Caki2 (cell line): Measurements from ENCODE around the gene KIRREL3. TPM values are rescaled to one million over a fixed set of nuclear protein-coding genes. Genes with fewer than 3 reads are reported as not detected.

ENCODE experiments used
- DNase-seq: peaks from one replicate; pipeline ENCODE4 v3.0.0-alpha.2; 2015; ENCODE audit warnings: low read depth
- in situ Hi-C: cut with HindIII; loops from 2 replicates; pipeline ENCODE4 v1.10.0; 2016; ENCODE audit warnings: low sequenced_read_pairs, low pct_unique_long_range_greater_than_20kb, mixed read lengths
- total RNA-seq: library from RNA; depleted of rRNA; stranded (reverse); fragments of >200 nt; shearing (Covaris generic); gene quantifications from 2 replicates; pipeline ENCODE4 v1.2.3, GENCODE V29; 2014; ENCODE audit warnings: low replicate concordance

KIRREL3 gene
- total RNA-seq, 1 experiment from 2014 or later = 6.4 TPM

GRCh38 chr11:126660761-126661425, 339.7 kb downstream of the KIRREL3 start:
- in situ Hi-C loops = no loop called here
- DNase-seq = no peak

GRCh38 chr11:126660321-126660720, 340.2 kb downstream of the KIRREL3 start:
- in situ Hi-C loops = no loop called here
- no peak for DNase-seq

- DNase-seq = no peak
- in situ Hi-C loops = no loop called here
Observed at GRCh38 chr11:126658306-126659056, 342.1 kb downstream of the KIRREL3 start.

- in situ Hi-C loops = no loop called here
- DNase-seq = no peak
Observed at GRCh38 chr11:126655807-126656128, 344.8 kb downstream of the KIRREL3 start.

GRCh38 chr11:126654886-126655806, 345.4 kb downstream of the KIRREL3 start:
- in situ Hi-C loops = no loop called here
- DNase-seq = no peak

- in situ Hi-C loops = no loop called here
- no peak for DNase-seq
Observed at GRCh38 chr11:126653040-126653439, 347.5 kb downstream of the KIRREL3 start.

GRCh38 chr11:126647735-126648134, 352.8 kb downstream of the KIRREL3 start:
- DNase-seq = peak; percentile 72
- in situ Hi-C loops = no loop called here

- DNase-seq = no peak
- in situ Hi-C loops = no loop called here
Observed at GRCh38 chr11:126646701-126647557, 353.6 kb downstream of the KIRREL3 start.

- no peak for DNase-seq
- in situ Hi-C loops = no loop called here
Observed at GRCh38 chr11:126645186-126645585, 355.4 kb downstream of the KIRREL3 start.

- in situ Hi-C loops = no loop called here
- DNase-seq = no peak
Observed at GRCh38 chr11:126640186-126640585, 360.4 kb downstream of the KIRREL3 start.

GRCh38 chr11:126639692-126640091, 360.9 kb downstream of the KIRREL3 start:
- in situ Hi-C loops = no loop called here

GRCh38 chr11:126638648-126639047, 361.9 kb downstream of the KIRREL3 start:
- no peak for DNase-seq
- in situ Hi-C loops = no loop called here

More at GRCh38 chr11:126639692-126640091, 360.9 kb downstream of the KIRREL3 start:
- DNase-seq = no peak

- in situ Hi-C loops = no loop called here
Observed at GRCh38 chr11:126637795-126638175, 362.8 kb downstream of the KIRREL3 start.

GRCh38 chr11:126636911-126637794, 363.4 kb downstream of the KIRREL3 start:
- no peak for DNase-seq
- in situ Hi-C loops = no loop called here

More at GRCh38 chr11:126637795-126638175, 362.8 kb downstream of the KIRREL3 start:
- DNase-seq = no peak

- no peak for DNase-seq
- in situ Hi-C loops = no loop called here
Observed at GRCh38 chr11:126635511-126635910, 365.1 kb downstream of the KIRREL3 start.

- in situ Hi-C loops = no loop called here
- DNase-seq = no peak
Observed at GRCh38 chr11:126634963-126635362, 365.6 kb downstream of the KIRREL3 start.

GRCh38 chr11:126633330-126633729, 367.2 kb downstream of the KIRREL3 start:
- in situ Hi-C loops = no loop called here
- DNase-seq = no peak
